Calu3 (cell line): ENCODE results near the gene CEP19. TPM values are rescaled to one million over a fixed set of nuclear protein-coding genes. Genes with fewer than 3 reads are reported as not detected.

Source experiments
- BruUV-seq: library from RNA; stranded (reverse); fragments of 400-500 nt; replicated peaks from 2 replicates; lab custom pipeline; 2021; lab: Mats Ljungman, UMichigan
- CTCF ChIA-PET: fragments of 300-600 bp; sonication (Branson Sonifier 250); formaldehyde crosslinking; loops from one replicate; lab custom pipeline; 2022; ENCODE audit warnings: antibody characterized with exemption; lab: Charles Lee
- DNase-seq: peaks from one replicate; pipeline ENCODE4 v3.0.0; 2022
- H3K27ac Mint-ChIP-seq: one replicate; pipeline ENCODE4 v1.8.0; 2022; ENCODE audit warnings: mixed read lengths; ENCODE audit not compliant: unreplicated experiment
- H3K27me3 Mint-ChIP-seq: one replicate; pipeline ENCODE4 v1.8.0; 2022; ENCODE audit warnings: mixed read lengths; ENCODE audit not compliant: unreplicated experiment
- H3K36me3 Mint-ChIP-seq: one replicate; pipeline ENCODE4 v1.8.0; 2022; ENCODE audit warnings: mild to moderate bottlenecking, moderate library complexity, mixed read lengths; ENCODE audit not compliant: insufficient read depth, unreplicated experiment
- H3K4me1 Mint-ChIP-seq: one replicate; pipeline ENCODE4 v1.8.0; 2022; ENCODE audit warnings: mild to moderate bottlenecking, low read depth, mixed read lengths; ENCODE audit not compliant: unreplicated experiment
- H3K4me3 Mint-ChIP-seq: one replicate; pipeline ENCODE4 v1.8.0; 2022; ENCODE audit warnings: mild to moderate bottlenecking, low read depth, moderate library complexity, mixed read lengths; ENCODE audit not compliant: unreplicated experiment
- H3K9me3 Mint-ChIP-seq: one replicate; pipeline ENCODE4 v1.8.0; 2022; ENCODE audit warnings: low read depth, mixed read lengths; ENCODE audit not compliant: unreplicated experiment
- intact Hi-C: fragments of 100-400 bp; cut with micrococcal nuclease; formaldehyde crosslinking; loops from one replicate; pipeline ENCODE4 v1.10.0; 2022; ENCODE audit not compliant: unreplicated experiment
- total RNA-seq: library from RNA; stranded (reverse); gene quantifications from 2 replicates; pipeline ENCODE4 v1.2.3, GENCODE V29; 2022
- TF ChIP-seq, protein P1 (sequence below): fragments of 200-600 bp; IDR thresholded peaks from one replicate; pipeline ENCODE4 v1.8.0; 2022; ENCODE audit warnings: antibody characterized with exemption; ENCODE audit not compliant: unreplicated experiment

Gene CEP19
- total RNA-seq, 1 experiment from 2014 or later, result 1.7 TPM

DNA sequence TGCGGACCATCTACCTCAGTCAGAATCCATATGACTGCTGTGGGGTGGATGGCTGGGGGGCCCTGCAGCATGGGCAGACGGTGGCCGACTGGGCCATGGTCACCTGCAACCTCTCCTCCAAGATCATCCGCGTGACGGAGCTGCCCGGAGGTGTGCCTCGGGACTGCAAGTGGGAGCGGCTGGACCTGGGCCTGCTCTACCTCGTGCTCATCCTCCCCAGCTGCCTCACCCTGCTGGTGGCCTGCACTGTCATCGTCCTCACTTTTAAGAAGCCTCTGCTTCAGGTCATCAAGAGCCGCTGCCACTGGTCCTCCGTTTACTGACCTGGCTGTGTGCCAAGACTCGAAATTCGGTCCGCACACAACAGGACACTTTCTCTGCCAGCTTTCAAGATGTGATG is 50.6 kb downstream of the CEP19 start:
- no peak for DNase-seq
- TF ChIP-seq, protein P1, sequence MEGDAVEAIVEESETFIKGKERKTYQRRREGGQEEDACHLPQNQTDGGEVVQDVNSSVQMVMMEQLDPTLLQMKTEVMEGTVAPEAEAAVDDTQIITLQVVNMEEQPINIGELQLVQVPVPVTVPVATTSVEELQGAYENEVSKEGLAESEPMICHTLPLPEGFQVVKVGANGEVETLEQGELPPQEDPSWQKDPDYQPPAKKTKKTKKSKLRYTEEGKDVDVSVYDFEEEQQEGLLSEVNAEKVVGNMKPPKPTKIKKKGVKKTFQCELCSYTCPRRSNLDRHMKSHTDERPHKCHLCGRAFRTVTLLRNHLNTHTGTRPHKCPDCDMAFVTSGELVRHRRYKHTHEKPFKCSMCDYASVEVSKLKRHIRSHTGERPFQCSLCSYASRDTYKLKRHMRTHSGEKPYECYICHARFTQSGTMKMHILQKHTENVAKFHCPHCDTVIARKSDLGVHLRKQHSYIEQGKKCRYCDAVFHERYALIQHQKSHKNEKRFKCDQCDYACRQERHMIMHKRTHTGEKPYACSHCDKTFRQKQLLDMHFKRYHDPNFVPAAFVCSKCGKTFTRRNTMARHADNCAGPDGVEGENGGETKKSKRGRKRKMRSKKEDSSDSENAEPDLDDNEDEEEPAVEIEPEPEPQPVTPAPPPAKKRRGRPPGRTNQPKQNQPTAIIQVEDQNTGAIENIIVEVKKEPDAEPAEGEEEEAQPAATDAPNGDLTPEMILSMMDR, result no peak
- no peaks in the 10 kb centered on the region for H3K9me3 Mint-ChIP-seq
- no peak overlapping the region for H3K4me3 Mint-ChIP-seq
- peaks cover 21% of the 10 kb centered on the region for H3K27me3 Mint-ChIP-seq
- intact Hi-C loops, result no loop called here
- H3K36me3 Mint-ChIP-seq, result no peaks in the 10 kb centered on the region
- no peak overlapping the region for H3K27ac Mint-ChIP-seq
- no TSS peak for BruUV-seq
- CTCF ChIA-PET, result interaction anchor here (1.2 kb wide), 1 partner anchor 52 kb away, joined by 3 read pairs; no protein-coding TSS in a partner anchor
- H3K4me1 Mint-ChIP-seq, result peaks cover 7% of the 10 kb centered on the region

DNA sequence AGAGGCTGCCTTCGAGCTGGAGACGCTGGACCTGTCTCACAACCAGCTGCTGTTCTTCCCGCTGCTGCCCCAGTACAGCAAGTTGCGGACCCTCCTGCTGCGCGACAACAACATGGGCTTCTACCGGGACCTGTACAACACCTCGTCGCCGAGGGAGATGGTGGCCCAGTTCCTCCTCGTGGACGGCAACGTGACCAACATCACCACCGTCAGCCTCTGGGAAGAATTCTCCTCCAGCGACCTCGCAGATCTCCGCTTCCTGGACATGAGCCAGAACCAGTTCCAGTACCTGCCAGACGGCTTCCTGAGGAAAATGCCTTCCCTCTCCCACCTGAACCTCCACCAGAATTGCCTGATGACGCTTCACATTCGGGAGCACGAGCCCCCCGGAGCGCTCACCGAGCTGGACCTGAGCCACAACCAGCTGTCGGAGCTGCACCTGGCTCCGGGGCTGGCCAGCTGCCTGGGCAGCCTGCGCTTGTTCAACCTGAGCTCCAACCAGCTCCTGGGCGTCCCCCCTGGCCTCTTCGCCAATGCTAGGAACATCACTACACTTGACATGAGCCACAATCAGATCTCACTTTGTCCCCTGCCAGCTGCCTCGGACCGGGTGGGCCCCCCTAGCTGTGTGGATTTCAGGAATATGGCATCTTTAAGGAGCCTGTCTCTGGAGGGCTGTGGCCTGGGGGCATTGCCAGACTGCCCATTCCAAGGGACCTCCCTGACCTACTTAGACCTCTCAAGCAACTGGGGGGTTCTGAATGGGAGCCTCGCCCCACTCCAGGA is 51.5 kb downstream of the CEP19 start:
- Mint-ChIP-seq H3K27ac (no peak overlapping the region), H3K9me3 (no peaks in the 10 kb centered on the region), H3K36me3 (no peaks in the 10 kb centered on the region), H3K4me1 (peaks cover 7% of the 10 kb centered on the region), H3K4me3 (no peak overlapping the region), H3K27me3 (peaks cover 13% of the 10 kb centered on the region)
- CTCF ChIA-PET, result interaction anchor here (1.2 kb wide), 1 partner anchor 51 kb away, joined by 3 read pairs; no protein-coding TSS in a partner anchor
- peak; percentile 42 for DNase-seq
- no TSS peak for BruUV-seq
- TF ChIP-seq, protein P1, result no peak
- intact Hi-C loops, result no loop called here

DNA sequence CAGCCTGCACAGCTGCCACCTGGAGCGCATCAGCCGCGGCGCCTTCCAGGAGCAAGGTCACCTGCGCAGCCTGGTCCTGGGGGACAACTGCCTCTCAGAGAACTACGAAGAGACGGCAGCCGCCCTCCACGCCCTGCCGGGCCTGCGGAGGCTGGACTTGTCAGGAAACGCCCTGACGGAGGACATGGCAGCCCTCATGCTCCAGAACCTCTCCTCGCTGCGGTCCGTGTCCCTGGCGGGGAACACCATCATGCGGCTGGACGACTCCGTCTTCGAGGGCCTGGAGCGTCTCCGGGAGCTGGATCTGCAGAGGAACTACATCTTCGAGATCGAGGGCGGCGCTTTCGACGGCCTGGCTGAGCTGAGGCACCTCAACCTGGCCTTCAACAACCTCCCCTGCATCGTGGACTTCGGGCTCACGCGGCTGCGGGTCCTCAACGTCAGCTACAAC is 52.1 kb downstream of the CEP19 start:
- H3K9me3 Mint-ChIP-seq, result no peaks in the 10 kb centered on the region

More for the DNA sequence above, 52.1 kb downstream of the CEP19 start:
- CTCF ChIA-PET, result no interaction called here
- H3K27me3 Mint-ChIP-seq, result peaks cover 12% of the 10 kb centered on the region
- no peak for DNase-seq
- intact Hi-C loops, result no loop called here
- H3K4me1 Mint-ChIP-seq, result peaks cover 7% of the 10 kb centered on the region
- H3K4me3 Mint-ChIP-seq, result no peak overlapping the region
- BruUV-seq, result no TSS peak
- no peak overlapping the region for H3K27ac Mint-ChIP-seq
- TF ChIP-seq, protein P1, result no peak
- no peaks in the 10 kb centered on the region for H3K36me3 Mint-ChIP-seq

Other genes with a start within 250 kb of the CEP19 start
- gene RNF168, start 208.5 kb downstream of the CEP19 start, total RNA-seq, result 26.4 and 29.2 TPM in 2 replicates
- gene SMCO1, start 196.9 kb downstream of the CEP19 start, total RNA-seq, result not detected in 2 replicates
- 20.3 and 23.9 TPM in 2 replicates for gene WDR53, start 143.7 kb downstream of the CEP19 start, total RNA-seq
- 10.8 and 12.1 TPM in 2 replicates for gene FBXO45, start 143.6 kb downstream of the CEP19 start, total RNA-seq
- gene NRROS, start 72.6 kb downstream of the CEP19 start, total RNA-seq, result 0.39 and 0.99 TPM in 2 replicates
- gene PIGX, start 127 bp upstream of the CEP19 start, total RNA-seq, result 24.4 and 31.2 TPM in 2 replicates
- gene PAK2, start 27.6 kb upstream of the CEP19 start, total RNA-seq, result 68.2 and 70.4 TPM in 2 replicates
- 34.0 and 35.2 TPM in 2 replicates for gene SENP5, start 155.7 kb upstream of the CEP19 start, total RNA-seq
- 67.1 and 71.5 TPM in 2 replicates for gene NCBP2, start 230.3 kb upstream of the CEP19 start, total RNA-seq